ENCODE results near the gene SYT3.

Gene SYT3, protein sequence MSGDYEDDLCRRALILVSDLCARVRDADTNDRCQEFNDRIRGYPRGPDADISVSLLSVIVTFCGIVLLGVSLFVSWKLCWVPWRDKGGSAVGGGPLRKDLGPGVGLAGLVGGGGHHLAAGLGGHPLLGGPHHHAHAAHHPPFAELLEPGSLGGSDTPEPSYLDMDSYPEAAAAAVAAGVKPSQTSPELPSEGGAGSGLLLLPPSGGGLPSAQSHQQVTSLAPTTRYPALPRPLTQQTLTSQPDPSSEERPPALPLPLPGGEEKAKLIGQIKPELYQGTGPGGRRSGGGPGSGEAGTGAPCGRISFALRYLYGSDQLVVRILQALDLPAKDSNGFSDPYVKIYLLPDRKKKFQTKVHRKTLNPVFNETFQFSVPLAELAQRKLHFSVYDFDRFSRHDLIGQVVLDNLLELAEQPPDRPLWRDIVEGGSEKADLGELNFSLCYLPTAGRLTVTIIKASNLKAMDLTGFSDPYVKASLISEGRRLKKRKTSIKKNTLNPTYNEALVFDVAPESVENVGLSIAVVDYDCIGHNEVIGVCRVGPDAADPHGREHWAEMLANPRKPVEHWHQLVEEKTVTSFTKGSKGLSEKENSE

GRCh38 chr19:50639121-50640112 is at the start of gene SYT3:
Gene SYT3, minus strand, starts transcription at chr19:50639881. Its CDS starts 2,470 bp downstream, at chr19:50637411.
- no peak for DNase-seq (ENCODE audit: low read depth)

DNA sequence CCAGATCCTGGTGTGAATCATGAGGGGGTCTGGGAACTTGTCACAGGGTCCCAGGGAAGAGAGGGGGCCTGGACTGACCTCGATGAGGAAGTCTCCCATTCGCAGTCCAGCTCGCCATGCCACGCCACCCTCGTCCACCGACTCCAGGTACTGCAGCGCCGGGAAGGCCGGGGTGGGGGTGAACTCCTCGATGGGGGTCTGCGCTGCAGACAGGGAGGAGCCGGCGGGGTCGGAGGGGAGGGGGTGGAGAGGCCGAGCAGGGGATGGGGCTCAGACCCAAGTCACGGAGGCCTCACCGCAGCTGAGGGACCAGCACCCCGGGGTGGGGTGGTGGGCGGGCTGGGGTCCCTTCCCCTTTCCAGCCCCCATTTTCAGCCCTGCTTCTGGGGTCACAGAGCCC is 49.1 kb upstream of the SYT3 start:
- no peak for DNase-seq (ENCODE audit: low read depth)

DNA sequence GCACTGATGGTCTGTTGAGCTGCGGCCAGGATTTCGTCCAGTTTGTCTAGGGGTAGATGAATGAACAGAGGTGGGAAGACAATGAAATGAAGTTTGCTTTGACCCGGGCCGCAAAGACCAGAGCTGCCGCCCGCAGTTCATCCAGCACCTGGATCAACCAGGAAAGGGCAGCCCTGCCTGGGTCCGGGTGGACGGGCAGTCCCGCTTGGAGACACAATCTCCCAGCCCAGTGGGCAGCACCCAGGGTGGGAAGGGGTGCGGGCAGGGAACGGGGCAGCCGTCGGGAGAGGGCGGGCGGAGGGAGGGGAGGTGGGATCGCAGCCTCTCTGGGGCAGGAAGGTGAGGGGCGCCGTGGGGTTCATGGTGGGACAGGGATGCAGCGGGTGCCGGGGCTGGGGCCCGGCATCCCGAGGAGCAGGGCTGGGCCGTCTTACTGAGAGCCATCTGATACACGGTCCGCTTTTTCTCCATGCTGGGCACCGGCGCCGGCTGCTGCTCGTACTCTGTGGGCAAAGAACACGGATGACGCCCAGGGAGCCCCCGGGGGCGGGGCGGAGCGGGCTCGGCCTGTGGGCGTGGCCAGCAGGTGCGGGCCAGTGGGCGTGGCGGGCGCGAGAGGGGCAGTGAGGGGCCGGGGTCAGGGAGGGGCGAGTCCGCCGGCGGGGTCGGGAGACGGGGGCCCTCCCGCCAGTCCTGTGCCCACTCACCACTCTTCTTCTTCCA is 46.8 kb upstream of the SYT3 start:
- no peak for DNase-seq (ENCODE audit: low read depth)

DNA sequence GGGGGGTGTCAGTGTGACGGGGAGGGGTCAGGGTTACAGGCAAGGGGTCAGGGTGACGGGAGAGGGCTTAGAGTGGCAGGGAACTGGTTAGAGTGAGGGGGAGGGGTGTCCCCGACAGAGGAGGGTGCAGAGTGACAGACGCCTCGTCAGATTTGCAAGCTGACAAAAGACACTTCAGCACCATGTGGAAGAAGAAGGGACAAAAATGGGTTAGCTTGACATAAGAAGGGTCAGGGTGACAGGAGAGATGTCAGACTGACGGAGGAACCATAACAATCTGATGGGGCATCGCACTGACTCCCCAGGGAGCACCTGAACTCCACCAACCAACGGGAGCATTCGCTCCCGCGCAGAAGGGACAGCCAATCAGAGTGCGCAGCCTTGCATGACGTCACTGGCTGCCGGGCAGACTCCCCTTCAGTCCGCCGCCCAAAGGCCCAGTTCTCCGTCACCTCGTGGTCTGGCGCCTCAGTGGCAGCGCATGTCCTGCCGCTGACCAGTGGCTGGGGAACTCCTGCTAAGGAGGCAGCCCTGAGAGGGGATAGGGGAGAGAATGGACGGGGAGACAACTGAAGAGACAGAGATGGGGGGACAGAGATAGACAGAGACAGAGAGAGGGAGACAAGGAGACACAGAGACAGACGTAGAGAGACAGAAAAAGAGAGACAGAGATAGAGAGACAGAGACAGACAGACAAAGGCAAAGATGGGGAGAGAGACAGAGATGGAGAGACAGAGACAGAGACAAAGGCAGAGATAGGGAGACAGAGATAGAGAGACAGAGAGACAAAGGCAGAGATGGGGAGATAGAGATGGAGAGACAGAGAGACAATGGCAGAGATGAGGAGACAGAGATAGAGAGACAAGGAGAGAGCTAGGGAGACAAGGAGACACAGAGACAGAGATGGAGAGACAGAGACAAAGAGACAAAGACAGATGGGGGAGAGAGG is 39.8 kb upstream of the SYT3 start:
- DNase-seq (ENCODE audit: low read depth) = no peak

- no peak for DNase-seq (ENCODE audit: low read depth)
Observed at GRCh38 chr19:50678323-50678722, 38.6 kb upstream of the SYT3 start.

DNA sequence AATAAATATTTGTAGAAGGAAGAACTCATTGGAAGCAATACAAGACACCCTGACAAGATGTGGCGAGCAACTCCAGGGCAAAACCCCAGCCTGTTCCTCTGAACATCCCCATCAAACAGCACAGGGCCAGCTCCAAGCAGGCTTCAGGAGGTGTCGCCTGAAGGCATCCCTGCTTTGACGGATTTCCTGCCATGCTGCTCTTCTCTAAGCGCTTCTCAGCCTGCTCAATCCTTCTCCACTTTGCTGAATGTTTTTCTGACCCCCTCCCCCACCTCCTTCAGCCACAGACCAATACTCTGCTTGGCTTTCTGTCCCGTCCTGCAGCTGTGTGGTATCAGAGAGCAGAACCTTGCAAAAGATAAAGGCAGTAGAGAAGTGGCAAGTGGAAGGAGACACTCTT is 38.0 kb upstream of the SYT3 start:
- no peak for DNase-seq (ENCODE audit: low read depth)

DNA sequence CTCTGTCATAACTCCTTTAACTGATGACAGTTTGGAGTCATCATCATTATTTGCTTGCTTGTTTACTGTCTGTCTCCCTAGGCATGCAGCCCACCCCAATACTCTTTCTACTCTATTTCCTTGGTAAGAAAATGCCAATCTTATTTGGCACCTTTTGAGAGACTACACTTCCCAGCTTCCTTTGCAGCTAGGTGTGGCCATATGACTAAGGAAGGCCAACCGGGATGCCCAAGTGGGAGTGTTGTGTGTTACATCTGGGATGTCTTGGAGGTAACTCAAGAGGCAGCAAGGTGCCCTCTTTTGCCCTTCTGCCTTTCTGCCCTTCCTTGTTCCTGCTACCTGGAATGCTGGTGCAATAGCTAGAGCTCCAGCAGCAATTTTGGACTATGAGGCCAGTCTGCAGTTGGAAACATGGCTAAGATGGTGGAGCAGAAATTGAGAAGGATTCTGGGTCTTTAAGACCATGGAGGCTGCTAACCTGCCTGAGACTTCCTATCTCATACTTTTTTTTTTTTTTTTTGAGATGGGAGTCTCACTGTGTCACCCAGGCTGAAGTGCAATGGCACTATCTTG is 37.0 kb upstream of the SYT3 start:
- DNase-seq (ENCODE audit: low read depth) = no peak

DNA sequence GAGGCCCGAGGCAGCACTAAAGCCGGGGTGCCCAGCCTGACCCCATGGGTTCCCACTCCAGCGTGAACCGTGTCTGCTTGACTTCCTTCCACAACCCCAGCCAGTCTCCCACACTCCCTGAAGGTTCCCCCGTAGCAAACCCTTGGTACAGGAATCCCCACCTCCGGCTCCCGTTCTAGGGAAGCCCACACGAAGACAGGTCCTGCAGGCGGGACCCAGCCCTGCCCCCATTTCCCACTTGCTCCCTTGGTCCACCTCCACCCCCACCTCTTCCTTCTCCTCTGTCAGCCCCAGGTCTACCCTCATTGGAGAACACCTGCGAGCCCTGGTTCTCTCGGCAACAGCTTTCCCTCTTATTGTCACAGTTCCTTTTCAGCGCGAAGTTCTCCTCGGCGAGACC is 33.4 kb upstream of the SYT3 start:
- DNase-seq (ENCODE audit: low read depth) = no peak

DNA sequence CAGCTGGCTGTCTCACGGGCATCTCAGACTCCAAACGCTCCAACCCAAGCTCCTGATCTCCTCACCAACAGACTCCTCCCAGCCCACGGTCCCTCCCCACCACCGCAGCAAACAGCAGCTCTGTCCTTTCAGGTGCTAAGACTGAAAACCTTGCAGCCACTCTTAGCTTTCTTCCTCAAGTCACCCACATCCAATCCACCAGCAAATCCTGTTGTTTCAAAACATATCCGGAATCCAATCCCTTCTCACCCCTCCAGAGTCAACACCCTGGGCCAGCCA is 30.4 kb upstream of the SYT3 start:
- no peak for DNase-seq (ENCODE audit: low read depth)

DNA sequence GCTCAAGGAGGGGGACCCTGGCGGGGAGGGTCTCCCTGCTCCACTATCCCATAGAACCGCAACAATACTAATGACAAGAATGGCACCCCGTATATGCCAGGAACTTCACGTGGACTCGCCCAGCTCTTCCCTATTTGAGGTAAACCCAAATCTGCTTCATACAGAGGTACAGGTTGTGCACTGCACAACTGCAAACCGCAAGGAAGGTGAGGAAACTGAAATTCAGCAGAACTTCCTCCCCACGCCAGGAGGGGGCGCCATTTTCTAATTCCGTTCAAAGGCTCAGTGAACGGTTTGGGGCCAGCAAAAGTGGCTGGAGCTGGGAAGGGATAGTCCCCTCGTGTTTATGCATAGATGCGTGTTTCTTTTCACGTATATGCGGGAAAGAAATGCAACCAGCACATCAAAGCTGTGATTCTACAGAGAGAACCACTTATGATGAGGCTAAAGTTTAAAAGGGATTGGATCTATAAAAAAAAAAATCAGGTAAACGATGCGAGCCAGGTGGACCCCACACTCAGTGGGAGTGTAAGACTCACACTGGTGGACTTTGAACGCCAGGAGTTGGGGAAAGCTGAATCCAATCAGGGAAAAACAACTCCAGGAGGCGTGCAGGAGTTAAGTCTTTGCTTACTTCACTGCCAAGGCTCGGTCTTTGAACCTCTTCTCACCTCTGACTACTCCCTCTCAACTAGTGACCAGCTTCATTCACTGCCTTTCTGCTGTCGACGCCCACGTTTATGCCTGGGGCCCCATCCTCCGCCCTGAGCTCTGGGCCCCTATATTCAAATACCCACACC is 29.8 kb upstream of the SYT3 start:
- DNase-seq (ENCODE audit: low read depth) = no peak

DNA sequence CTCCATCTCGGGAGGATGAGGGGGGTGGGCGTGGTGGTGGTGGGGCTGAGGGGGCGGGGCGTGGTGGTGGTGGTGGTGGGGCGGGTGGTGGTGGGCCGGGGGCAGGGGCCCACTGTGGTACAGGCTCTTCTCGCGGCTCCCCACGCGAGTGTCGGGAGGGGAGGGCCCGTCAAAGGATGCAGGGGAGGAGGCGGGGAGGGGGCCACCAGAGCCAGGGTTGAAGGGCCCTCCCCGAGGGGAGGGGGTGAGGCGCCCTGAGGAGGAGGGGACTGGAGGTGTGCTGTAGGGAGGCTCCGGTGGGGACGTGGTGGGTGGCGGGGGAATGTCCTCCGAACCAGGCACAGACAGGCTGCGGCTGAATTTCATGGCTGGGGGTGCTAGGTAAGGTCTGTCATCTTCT is 29.2 kb upstream of the SYT3 start:
- DNase-seq (ENCODE audit: low read depth) = no peak

DNA sequence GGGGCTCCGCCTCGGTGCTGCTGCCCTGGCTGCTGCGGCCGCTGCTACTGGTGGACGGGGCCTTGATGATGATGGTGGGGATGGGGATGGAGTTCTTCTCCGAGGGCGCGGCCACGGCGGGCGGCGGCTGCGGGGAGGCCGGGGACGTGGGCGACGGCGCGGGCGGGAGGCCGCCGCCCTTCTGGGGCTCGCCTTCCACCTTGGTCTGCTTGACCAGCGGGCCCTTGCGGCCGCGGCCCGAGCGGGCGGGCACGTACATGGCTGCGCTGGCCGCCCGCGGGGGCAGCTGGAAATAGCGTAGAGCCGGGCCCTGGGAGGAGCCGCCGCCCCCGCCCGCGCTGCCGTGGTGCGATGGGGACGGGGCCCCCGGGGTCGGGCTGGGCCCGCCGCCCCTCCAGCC is 28.7 kb upstream of the SYT3 start:
- DNase-seq (ENCODE audit: low read depth) = no peak

DNA sequence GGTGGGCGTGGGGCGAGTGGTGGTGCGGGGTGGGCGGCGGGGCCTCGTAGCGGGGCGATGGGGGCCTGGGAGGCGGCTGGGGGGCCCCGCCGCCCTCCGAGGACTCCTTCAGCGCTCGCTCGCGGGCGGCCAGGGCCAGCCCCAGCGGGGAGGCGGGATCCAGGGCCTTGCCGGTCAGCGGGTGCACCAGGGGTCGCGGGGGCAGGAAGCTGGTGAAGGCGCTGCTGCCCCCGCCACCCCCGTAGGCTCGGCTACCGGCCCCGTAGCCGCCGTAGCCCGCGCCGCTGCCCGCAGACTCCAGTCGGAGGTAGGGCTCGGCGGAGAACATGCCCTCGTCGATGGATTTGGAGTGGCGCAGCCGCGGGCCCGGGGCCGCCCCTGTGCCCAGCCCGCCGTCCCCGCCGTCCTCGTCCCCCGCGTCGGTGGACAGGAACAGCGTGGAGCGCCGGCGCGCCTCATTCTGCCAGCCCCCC is 28.1 kb upstream of the SYT3 start:
- no peak for DNase-seq (ENCODE audit: low read depth)

DNA sequence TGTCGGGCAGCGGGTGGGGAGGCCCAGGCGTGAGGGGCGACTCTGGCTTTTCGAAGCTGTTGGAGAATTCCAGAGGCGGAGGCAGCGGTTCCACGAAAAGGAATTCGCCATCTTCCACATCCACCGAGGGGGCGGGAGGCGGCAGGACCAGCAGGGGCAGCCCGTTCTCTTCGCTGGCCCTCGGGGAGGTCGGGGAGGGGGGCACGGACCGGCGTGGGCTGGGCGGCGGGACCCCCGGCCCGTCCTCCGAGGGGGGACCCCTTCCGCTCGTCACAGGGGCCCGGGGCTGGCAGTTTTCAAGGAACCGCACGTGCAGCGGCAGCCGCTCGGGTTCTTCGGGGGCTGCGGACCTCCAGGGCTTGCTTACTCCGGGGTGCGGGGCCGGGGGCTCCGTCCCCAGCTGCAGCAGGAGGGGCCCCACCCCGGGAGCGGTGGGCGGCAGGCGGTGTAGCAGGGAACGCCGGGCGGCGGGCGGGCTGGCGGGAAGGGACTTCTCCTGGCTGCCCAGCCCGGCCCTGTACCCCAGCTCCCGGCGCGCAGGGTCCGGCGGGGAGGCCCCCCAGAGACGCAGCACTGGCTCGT is 27.6 kb upstream of the SYT3 start:
- no peak for DNase-seq (ENCODE audit: low read depth)

- no peak for DNase-seq (ENCODE audit: low read depth)
Observed at GRCh38 chr19:50666346-50667176, 26.9 kb upstream of the SYT3 start.

DNA sequence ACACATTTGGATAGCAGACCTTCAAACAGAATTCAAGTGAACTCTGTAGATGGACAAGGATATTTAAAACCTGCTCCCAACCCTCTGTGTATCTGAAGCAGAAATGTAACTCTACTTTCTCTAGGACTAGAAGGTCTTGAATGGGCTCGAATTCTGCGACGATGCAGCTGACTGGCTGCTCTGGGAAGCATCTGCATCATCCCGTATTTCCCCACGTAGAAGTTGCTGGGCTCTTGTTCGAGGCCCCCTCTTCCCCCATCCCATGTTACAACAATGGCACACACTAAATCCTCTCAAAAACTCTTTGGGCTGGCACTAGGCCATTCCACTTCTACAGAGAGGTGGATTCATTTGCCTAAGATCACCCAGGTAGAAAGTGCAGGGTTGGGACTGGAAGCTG is 24.5 kb upstream of the SYT3 start:
- DNase-seq (ENCODE audit: low read depth) = no peak

DNA sequence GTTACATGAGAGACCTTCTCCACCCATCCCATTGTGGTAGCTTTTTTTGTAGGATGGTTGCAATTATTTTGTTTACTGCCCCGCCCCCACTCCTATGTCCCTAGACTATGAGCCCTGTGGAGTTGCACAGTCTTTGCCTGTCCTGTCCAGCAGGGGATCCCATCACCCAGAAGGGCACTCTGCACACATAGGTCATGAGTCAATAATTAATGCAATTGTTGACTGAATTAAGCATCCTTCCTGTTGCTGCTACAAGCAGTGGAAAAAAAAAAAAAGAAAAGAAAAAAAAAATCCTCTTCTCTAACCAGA is 23.8 kb upstream of the SYT3 start:
- no peak for DNase-seq (ENCODE audit: low read depth)

DNA sequence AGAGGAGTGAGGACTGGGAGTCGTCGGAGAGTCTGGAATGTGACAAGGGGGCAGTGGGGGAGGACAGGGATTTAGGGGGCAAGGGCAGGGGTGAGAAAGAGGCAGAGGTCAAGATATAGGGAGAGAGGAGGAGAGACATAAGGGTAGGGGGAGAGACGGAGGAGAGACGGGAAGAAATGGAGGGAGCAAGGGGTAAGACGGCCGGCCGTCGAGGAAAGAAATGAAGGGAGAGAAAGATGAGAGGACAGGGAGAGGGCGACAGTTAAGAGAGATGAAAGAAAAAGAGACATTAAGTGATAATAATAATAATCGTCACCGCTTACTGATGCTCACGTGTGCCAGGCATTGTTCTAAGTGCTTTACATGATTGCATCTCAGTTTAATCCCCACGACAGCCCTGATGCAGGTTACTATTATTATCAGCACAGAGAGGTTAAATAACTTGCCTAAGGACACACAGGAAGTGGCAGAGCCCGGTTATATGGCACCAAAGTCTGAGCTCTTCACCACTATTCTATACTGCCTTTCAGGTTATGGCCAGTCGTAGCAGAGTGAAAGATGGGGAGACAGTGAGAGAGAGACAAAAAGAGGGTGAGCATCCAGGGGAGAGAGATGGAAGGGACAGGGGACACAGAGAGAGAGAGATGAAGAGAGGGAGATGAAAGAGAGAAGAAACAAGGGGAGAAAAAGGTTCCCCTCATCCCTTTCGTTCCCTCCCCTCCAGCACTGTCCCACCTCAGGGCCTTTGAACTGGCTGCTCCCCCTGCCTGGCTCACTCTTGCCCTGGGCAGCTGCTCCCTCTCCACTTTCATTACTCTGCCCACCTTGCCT is 23.2 kb upstream of the SYT3 start:
- DNase-seq (ENCODE audit: low read depth) = no peak

All from HS-27A (cell line).